Erythroblast (primary cell): ENCODE measurements around the gene GRIK4.
"Not testable (repeated sequence)": the region's sequence is repeated elsewhere in the genome, so short reads cannot be mapped to it uniquely, and the experiment has no call there.

ENCODE experiments used
- DNase-seq, 2 experiments: peaks; one replicate each; lab custom pipeline; 2025; lab: John Stamatoyannopoulos, UW
- GATA1 ChIP-seq: IDR thresholded peaks from 2 replicates; pipeline ENCODE4 v1.6.1; 2011; ENCODE audit warnings: low read depth, mild to moderate bottlenecking, control low read depth, low read length, moderate library complexity
- POLR2A ChIP-seq: IDR thresholded peaks from 2 replicates; pipeline ENCODE4 v1.6.1; 2011; ENCODE audit warnings: mild to moderate bottlenecking, low read length

The GRIK4 gene

DNA sequence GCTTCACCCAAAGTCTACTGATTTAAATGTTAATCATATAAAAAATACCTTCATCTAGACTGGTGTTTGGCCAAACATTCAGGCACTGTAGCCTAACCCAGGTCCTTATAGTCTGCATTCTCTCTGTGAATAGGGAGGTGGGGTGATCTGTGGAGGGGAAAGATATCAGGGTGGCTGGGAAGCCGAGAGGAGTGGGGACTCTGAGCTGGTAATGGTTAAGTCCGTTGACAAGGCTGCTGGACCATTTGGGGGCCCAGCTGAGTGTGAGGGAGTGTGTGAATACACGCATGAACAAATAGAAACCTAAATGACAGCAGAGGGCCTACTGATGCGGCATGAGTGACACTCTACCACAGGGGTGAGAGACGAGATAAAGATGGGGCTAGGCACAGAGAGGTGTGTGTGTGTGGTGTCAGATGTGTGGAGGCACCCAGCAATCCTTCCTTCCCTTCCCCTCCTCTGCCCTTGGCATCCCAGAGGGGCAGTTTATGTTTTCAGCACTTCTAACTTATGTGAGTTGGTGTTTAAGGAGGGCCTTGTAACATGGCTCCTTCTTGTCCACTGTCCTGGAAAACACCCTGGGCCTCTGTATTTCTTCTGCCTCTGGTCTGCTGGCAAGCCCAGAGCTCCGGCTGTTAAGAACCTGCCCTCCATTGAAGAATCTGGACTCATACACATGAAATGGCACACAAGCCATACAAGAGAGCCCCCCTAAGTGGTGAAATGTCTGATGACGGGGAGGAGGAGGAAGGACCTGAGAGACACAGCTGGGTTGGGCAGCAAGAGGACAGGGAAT lies 263.2 kb downstream of the GRIK4 start:
- DNase-seq = no peak
- TF ChIP-seq POLR2A (no peak), GATA1 (no peak)

- TF ChIP-seq POLR2A = no peak
- no peak for TF ChIP-seq GATA1
- DNase-seq = no peak
Measured at GRCh38 chr11:120775986-120776951, 264.7 kb downstream of the GRIK4 start.

DNA sequence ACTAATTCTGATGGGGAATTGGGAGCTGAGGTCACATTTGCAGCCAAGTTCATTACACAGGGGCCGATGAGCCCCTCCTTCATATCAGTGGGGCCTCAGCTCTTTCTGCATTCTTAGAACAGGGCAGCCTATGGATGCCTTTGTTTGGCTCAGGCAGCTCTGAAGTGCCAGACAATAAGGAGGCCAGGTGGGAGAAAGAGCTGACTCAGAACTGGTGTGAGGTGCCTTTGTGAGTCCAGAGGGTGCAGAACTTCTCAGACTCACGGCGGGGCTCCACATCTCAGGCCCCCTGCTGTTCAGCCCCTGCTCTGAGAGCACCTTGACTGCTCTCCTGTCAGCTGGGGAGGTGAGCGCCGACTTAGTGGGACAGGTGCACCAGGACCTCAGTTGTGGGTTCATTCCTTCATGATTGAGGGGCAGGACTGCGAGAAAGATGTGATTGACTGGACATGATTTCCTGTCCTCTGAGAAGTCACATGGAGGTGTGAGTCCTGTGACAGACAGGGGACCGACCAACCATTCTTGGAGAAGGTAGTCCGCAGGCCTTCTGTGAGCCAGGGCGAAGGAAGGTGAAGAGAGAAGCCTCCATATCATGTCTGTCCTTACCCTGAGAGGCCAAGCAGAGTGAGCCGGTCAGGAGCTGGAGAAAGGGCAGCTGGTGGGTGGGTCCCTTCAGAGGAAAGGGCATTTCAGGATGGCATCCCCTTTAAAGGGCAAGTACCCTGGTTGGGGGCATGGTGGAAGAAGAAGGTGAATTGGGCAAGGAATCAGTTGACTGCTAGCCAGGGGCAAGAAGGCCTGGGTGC lies 267.3 kb downstream of the GRIK4 start:
- no peak for TF ChIP-seq GATA1
- no peak for TF ChIP-seq POLR2A
- DNase-seq = no peak

DNA sequence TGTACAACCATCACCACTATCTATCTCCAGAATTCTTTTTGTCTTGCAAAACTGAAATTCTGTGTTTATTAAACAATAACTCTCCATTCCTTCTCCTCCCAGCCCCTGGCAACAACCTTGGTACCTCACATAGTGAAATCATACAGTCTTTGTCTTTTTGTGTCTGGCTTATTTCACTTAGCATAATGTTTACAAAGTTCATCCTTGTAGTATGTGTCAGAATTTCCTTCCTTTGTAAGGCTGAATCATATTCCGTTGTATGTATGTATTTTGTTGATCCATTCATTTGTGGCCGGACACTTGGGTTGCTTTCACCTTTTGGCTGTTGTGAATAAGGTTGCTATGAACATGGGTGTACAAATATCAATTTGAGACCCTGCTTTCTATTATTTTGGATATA lies 268.7 kb downstream of the GRIK4 start:
- DNase-seq = no peak
- TF ChIP-seq GATA1 (no peak), POLR2A (no peak)

GRCh38 chr11:120781486-120782120 lies 270.1 kb downstream of the GRIK4 start:
- DNase-seq = no peak
- no peak for TF ChIP-seq GATA1
- TF ChIP-seq POLR2A = no peak

DNA sequence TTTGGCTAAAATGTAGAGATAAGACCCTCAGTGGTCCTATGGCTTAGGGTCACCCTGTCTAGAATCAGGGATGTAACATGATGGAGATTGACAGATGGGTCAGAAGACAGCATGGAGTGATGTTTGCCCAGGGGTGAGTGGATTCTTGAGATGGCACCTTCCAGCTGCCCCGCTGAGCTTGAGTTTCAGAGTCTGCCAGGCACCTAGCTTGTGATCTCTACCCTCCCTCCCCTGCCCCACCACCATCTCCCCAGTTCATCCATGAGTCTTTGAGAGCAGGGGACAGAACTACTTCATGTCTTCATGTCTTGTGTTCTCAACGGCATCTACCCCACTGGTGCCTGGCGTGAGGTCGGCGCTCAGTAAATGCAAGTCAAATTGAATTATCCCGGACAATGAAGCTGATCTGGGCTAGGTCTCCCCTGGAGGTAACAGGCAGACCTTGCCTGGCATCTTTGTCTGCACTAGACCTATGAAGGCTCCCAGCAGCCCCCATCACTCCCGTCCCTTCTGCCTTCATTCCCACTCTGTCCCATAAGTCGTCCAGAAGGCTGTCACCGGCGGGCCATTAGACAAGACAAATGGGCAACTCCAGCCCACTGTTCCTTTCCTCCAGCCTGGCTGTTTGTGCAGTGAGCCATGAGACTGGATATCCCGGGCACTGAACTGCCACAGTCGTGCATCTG lies 273.2 kb downstream of the GRIK4 start:
- no peak for TF ChIP-seq GATA1
- no peak for TF ChIP-seq POLR2A
- DNase-seq = no peak

- no peak for DNase-seq
- TF ChIP-seq POLR2A (no peak), GATA1 (no peak)
Measured at GRCh38 chr11:120785576-120785975, 274.0 kb downstream of the GRIK4 start.

- no peak for DNase-seq
- TF ChIP-seq POLR2A (no peak), GATA1 (no peak)
Measured at GRCh38 chr11:120786206-120786735, 274.7 kb downstream of the GRIK4 start.

GRCh38 chr11:120787224-120787623 lies 275.7 kb downstream of the GRIK4 start:
- DNase-seq = not testable (repeated sequence)

GRCh38 chr11:120789391-120789790 lies 277.8 kb downstream of the GRIK4 start:
- no peak for DNase-seq
- TF ChIP-seq POLR2A (no peak), GATA1 (no peak)

GRCh38 chr11:120792306-120792705 lies 280.8 kb downstream of the GRIK4 start:
- no peak for TF ChIP-seq POLR2A
- no peak for TF ChIP-seq GATA1
- no peak for DNase-seq

DNA sequence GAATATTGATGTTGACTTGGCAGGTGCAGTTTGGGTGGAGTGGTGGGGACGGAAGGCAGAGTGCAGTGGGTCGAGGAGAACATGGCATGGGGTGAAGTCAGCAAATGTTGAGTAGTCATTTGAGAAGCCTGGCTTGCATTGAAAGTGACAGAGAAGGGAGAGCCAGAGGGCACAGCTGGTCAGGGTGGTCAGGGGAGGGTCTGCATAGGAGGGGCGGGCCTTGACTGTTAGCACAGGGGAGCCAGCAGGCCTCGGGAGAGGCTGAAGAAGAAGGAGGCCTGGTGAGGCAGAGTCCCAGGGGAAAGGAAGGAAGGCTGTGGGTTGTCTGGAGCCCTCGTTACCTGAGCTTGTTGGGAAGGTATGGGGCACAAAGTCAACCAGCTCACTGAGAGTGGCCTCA lies 281.6 kb downstream of the GRIK4 start:
- no peak for DNase-seq
- TF ChIP-seq POLR2A (no peak), GATA1 (no peak)
